Thyroid gland (tissue), 4 donors: ENCODE measurements around the gene CCNO. TPM values are rescaled to one million over a fixed set of nuclear protein-coding genes. Genes with fewer than 3 reads are reported as not detected.

Source experiments
- DNase-seq, 2 donors: peaks; one replicate each; pipeline ENCODE4 v3.0.0-alpha.2; 2019
- H3K27ac ChIP-seq, 3 donors: fragments of 200-600 bp; sonication (generic); 1 replicate in 2 of 3; 2 replicates in 1 of 3; pipeline ENCODE4 v1.5.1; 2016 to 2019; ENCODE audit warnings: mild to moderate bottlenecking in 1 of 3, moderate library complexity in 1 of 3
- H3K27me3 ChIP-seq: fragments of 200-600 bp; sonication (generic); one replicate; pipeline ENCODE4 v1.5.1; 2019
- H3K36me3 ChIP-seq, 2 donors: fragments of 200-600 bp; sonication (generic); one replicate each; pipeline ENCODE4 v1.5.1; 2016 to 2019
- H3K4me1 ChIP-seq, 2 donors: fragments of 200-600 bp; sonication (generic); one replicate each; pipeline ENCODE4 v1.5.1; 2017 to 2019
- H3K4me3 ChIP-seq, 3 donors: fragments of 200-600 bp; sonication (generic); replicated peaks in 1 of 3; 1 replicate in 2 of 3; 2 replicates in 1 of 3; pipeline ENCODE4 v1.5.1; 2016; ENCODE audit warnings: mild to moderate bottlenecking in 1 of 3
- H3K9me3 ChIP-seq: fragments of 200-600 bp; sonication (generic); one replicate; pipeline ENCODE4 v1.5.1; 2017
- CTCF ChIP-seq, 6 experiments: fragments of 200-600 bp in 3 of 6; fragments of 450-650 bp in 3 of 6; sonication (generic) in 3 of 6; IDR thresholded peaks; one replicate each; pipeline ENCODE4 v1.5.1; 2016 to 2019; ENCODE audit warnings: antibody characterized with exemption in 6 of 6, mild to moderate bottlenecking in 2 of 6, inconsistent platforms in 1 of 6, moderate library complexity in 1 of 6
- POLR2A ChIP-seq, 2 donors: fragments of 450-650 bp; IDR thresholded peaks; one replicate each; pipeline ENCODE4 v1.6.1; 2017; ENCODE audit warnings: antibody characterized with exemption in 2 of 2, mild to moderate bottlenecking in 2 of 2, moderate library complexity in 1 of 2
- WGBS, 2 donors: methylation state at CpG; one replicate each; pipeline ENCODE4 v1.1.5; 2017; 5-methylcytosine and 5-hydroxymethylcytosine counted together
- intact Hi-C: fragments of 100-400 bp; cut with DNase I; formaldehyde crosslinking; loops from one replicate; pipeline ENCODE4 v1.15.1; 2023
- total RNA-seq, 4 donors: library from RNA; depleted of rRNA; stranded (reverse); fragments of >200 nt; gene quantifications; one replicate each; pipeline ENCODE4 v1.2.3, GENCODE V29; 2016

The CCNO gene
- total RNA-seq, 4 donors from 2014 or later = 9.7 to 14.7 (median 11.7) TPM

GRCh38 chr5:55188656-55189540 lies 44.5 kb downstream of the CCNO start:
- WGBS, 2 donors = 72 to 76% methylated on average over 6 of the region's 6 CpGs
- Histone ChIP-seq H3K4me1 (no peaks in the 10 kb centered on the region), H3K9me3 (no peaks in the 10 kb centered on the region), H3K4me3 (no peak overlapping the region), H3K27ac (no peak overlapping the region), H3K27me3 (no peaks in the 10 kb centered on the region), H3K36me3 (no peaks in the 10 kb centered on the region)
- TF ChIP-seq POLR2A (IDR thresholded peaks at IDR 0.05) (no peak), CTCF (IDR thresholded peaks at IDR 0.05) (no peak)
- intact Hi-C loops = no loop called here
- no peak for DNase-seq

- no peaks in the 10 kb centered on the region for H3K27me3 ChIP-seq
- H3K36me3 ChIP-seq = no peaks in the 10 kb centered on the region
- TF ChIP-seq CTCF (IDR thresholded peaks at IDR 0.05) (peak in 3 of 6 experiments; percentile 36 to 53 (median 48)), POLR2A (IDR thresholded peaks at IDR 0.05) (no peak)
- no peaks in the 10 kb centered on the region for H3K9me3 ChIP-seq
- no peak overlapping the region for H3K4me3 ChIP-seq
- DNase-seq = no peak
- intact Hi-C loops = no loop called here
- WGBS, 2 donors = 44 to 45% methylated on average over 4 of the region's 4 CpGs
- H3K4me1 ChIP-seq = no peaks in the 10 kb centered on the region
- no peak overlapping the region for H3K27ac ChIP-seq
Measured at GRCh38 chr5:55187370-55187769, 46.0 kb downstream of the CCNO start.

Other genes with a start within 250 kb of the CCNO start
- gene ESM1, start 248.0 kb downstream of the CCNO start, total RNA-seq = 1 to 10 TPM in 1 of 4 donors, under 1 TPM in 1, not detected in 2; 0.40 to 2.3 TPM
- gene GZMK, start 209.4 kb downstream of the CCNO start, total RNA-seq = 1 to 10 TPM in 1 of 4 donors, under 1 TPM in 2, not detected in 1; 0.45 to 1.6 (median 0.49) TPM
- gene GZMA, start 131.0 kb downstream of the CCNO start, total RNA-seq = 1 to 10 TPM in 1 of 4 donors, not detected in 3; 1.9 TPM
- 10 to 100 TPM; 34.0 to 44.0 (median 36.8) TPM for gene GPX8, start 73.4 kb downstream of the CCNO start, total RNA-seq
- not detected for gene CDC20B, start 60.4 kb downstream of the CCNO start, total RNA-seq
- gene MCIDAS, start 6.3 kb downstream of the CCNO start, total RNA-seq = 1 to 10 TPM in 3 of 4 donors, under 1 TPM in 1; 0.71 to 2.7 (median 2.5) TPM
- gene DHX29, start 74.1 kb upstream of the CCNO start, total RNA-seq = 10 to 100 TPM; 39.1 to 54.0 (median 47.0) TPM
- gene MTREX, start 74.4 kb upstream of the CCNO start, total RNA-seq = 10 to 100 TPM; 86.3 to 94.4 (median 92.6) TPM